GM20431 (cell line): Measurements from ENCODE around the gene C12orf75.
"Not testable (repeated sequence)": the region's sequence is repeated elsewhere in the genome, so short reads cannot be mapped to it uniquely, and the experiment has no call there.

Experiments used
- in situ Hi-C: fragments of 300-500 bp; cut with MseI, MboI; formaldehyde crosslinking; loops from one replicate; pipeline ENCODE4 v1.15.0; 2020; ENCODE audit warnings: low sequenced_read_pairs; ENCODE audit not compliant: unreplicated experiment

Gene C12orf75

DNA sequence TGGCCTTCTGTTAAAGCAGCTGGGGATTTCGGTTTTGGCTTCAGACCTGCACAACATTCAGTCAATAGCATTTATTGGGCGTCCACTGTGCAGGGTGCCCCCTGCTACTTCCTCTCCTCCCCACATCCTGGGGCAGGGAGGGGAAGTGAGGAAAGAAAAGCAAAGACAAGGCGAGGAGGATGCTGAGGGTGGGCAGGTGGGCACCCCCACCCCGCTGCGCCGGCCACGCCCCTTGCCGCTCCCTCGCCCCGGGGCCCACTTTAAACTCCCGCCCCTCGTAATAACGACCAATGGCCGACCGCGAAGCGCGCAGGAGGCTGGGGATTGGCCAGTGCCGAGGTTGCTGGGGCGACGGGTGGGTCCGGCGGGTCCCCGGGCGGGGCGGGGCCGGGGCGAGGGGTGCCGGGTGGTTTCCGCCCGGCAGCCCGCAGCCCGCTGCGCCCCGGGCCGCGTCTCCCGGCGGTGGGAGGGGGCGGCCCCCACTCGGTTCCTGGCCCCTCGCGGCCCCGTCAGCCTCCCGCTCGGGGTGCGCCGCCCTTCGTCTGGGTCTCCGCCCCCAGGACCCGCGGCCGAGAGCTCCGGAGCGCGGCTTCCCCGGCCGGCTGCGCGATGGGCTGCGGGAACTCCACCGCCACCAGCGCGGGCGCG, at the start of gene C12orf75:
Gene C12orf75, plus strand, starts transcription at position 409 of the 648 bp plus-strand sequence. Its CDS starts 201 bp downstream, at position 610.
- in situ Hi-C loops, result no loop called here

DNA sequence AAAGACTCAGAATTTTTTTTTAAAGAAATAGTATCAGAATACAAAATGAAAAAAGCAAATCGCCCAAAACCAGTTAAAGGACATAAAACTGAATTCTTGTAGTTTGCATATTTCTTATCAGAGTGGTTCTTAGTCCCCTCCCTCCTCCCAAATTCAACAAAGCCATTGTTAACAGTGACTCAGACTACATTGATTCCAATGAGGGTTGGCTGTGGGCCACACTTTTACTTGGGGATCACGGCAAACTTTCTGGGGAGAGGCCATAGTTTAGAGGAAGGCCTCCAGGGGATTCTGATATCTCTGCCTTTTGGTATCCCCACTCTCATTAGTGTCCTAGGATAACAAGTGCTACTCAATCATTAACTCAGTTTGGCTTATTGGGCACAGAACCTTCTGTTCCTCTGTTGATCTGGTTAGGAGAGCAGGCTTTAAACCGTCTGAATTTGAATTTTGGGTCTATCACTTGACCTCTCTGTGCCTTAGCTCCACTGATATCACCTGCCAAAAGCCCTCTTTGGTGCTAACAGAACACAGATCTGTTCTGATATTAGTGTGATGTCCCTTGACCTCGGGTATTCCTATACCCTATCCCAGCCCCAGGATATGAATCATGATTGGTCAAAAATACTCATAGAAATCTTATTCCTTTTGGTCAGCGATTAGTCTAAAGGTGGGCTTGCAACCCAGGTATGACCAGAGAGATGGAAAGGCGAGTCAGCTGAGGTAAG, 49.4 kb upstream of the C12orf75 start:
- in situ Hi-C loops, result no loop called here

GRCh38 chr12:105281694-105282049, 48.8 kb upstream of the C12orf75 start:
- in situ Hi-C loops, result no loop called here

DNA sequence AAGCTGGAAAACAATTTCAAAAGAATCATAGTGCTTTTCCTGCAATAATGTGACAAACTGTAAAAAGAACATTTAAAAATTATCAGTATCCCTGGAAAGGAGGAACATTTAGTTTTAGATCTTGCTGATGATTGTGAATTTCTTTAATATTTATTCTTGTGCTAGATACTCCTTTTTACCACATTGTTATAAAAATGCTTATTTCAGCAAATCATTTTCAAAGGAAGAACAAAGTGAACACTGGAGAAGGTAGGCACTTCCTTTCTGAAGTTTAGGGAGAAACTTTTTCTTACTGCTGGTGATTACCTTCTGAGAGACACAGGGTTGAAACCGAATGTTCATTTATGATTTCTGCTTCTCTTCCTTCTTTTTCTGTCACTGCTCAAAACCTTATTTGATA, 45.1 kb upstream of the C12orf75 start:
- in situ Hi-C loops, result no loop called here

DNA sequence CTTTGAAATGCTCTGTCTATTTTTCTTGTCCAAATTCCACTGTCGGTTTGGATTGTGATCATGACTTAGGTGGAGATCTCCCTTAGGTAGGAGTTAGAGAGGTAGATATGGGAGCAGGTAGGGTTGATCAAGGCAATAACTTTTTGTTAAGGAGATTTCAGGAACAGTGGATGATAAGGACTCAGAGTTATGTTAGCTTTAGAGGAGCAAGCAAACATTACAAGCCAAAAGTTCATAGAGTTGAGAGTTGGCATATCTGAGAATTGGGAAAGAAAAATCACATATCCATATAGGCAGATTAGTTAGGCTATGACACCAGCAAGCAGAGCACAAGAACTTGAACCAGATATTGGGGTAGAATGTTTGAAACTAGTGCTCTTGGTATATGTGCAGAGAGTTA, 43.1 kb upstream of the C12orf75 start:
- in situ Hi-C loops, result no loop called here

GRCh38 chr12:105288311-105288996, 42.0 kb upstream of the C12orf75 start:
- in situ Hi-C loops, result no loop called here

DNA sequence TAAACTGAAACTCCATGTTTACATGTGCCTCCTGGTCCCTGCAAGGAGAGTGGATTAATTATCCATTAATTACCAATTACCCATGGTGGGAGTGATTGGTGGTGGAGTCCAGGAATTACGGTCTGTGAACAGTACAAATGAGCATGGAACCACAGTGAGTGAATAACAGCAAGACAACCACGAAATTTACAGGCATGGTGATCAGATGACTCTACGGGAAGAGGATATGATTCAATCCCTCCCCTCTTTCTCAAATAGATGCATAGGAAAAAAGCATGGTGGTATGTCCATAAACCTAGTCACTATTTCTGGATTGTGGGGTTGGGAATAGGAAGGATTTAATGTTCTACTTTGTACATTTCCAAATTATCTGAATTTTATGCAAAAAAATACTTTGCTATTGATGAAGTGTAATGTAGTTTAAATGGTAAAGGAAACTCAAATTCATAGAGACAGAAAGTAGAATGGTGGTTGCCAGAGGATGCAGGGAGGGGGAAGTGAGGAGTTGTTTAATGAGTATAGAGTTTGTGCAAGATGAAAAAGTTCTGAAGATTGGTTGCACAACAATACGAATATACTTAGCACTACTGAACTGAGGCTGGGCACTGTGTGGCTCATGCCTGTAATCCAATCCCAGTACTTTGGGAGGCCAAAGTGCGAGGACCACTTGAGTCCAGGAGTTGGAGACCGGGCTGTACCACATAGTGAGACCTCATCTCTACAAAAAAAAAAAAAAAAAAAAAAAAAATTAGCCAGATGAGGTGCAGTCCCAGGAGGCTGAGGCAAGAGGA, 41.2 kb upstream of the C12orf75 start:
- in situ Hi-C loops, result no loop called here

- in situ Hi-C loops, result no loop called here
Observed at GRCh38 chr12:105291531-105291930, 39.0 kb upstream of the C12orf75 start.

GRCh38 chr12:105292705-105293104, 37.8 kb upstream of the C12orf75 start:
- in situ Hi-C loops, result no loop called here

- in situ Hi-C loops, result no loop called here
Observed at GRCh38 chr12:105293187-105293586, 37.3 kb upstream of the C12orf75 start.

DNA sequence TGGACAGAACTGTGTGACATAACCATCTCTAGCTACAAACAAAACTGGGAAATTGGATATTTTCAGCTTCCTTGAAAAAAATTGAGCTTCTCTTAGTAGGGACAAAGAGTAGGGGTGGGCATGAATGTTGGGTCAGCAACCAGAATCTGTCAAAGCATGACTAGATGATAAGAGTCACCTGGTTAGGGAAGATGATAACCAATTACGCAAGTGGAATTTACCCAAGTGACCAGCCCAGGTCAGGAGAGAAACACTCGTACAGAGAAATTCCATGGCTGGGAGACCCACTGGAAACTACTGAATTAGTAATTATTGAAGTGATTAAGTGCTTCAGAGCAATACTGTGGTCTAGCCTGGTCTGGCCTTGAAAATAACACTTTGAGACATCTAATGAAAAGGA, 36.3 kb upstream of the C12orf75 start:
- in situ Hi-C loops, result no loop called here

DNA sequence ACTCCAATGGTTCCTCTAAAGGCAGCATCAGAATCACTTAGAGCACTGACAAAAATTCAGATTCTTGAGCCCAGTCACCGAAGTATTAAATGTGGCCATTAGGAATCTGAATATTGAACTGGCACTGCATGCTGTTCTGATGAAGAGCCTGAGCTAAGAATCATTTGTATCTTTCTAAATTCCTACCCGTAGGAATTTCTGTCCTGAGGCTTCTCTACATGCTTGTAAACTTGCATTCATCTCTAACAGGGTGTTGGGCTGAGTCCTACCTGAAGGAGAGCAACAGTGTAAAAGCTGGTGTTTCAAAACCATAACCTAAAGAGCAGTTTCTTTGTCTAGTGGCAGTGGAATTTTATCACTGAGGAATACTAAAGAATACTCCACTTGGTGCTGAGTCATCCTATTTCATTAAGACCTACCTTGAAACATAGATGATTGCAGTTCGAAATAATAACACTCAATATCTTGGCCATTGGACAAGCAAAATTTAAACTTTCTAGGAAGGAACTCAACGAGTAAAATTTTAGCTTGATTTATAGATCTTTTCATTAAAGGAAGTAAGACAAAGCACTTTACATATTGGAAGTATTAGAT, 35.5 kb upstream of the C12orf75 start:
- in situ Hi-C loops, result no loop called here

DNA sequence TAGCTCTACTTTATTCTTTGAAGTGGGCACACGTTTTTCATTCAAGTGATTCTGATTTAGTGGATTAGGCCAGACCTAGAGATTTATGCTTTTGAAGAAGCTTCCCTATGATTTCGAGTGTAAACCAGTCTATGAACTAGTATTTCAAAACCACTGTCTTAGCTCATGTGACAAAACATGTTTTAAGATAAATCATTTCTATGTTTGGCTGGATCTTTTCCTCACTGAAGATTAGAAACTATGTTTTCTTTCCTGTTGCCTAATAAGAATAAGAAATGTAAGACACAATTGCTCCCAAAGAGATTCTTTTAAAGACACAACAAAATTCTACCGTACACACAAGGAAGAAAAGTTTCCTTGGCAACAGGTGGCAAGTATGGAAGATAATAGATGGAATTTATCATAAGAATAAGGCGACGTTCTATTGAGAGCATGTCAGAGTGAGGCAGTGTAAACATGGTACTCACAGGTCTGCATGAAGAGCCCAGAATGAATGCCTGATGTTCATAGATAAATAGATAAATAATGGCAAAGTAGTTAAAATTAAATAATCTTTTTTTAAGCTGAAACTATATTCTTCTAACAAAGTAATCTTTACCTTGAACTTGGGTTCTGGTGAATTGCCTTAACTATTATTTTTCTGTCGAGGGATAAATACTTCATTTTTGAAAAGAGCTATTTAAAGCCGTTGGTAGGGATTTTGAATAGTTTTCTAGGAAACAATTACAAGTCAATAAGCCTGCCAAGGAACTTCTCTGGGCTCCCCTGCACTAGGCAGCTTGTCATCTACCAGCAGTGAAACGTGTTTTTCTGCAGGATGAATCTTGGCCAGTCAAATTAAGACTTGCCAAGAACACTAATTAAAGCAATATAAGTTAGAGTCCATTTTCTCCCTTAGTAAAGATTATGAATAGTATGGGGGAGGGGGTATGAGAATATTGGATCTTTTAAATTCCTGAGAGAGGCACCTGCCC, 34.1 kb upstream of the C12orf75 start:
- in situ Hi-C loops, result no loop called here

GRCh38 chr12:105300883-105301282, 29.6 kb upstream of the C12orf75 start:
- in situ Hi-C loops, result no loop called here

DNA sequence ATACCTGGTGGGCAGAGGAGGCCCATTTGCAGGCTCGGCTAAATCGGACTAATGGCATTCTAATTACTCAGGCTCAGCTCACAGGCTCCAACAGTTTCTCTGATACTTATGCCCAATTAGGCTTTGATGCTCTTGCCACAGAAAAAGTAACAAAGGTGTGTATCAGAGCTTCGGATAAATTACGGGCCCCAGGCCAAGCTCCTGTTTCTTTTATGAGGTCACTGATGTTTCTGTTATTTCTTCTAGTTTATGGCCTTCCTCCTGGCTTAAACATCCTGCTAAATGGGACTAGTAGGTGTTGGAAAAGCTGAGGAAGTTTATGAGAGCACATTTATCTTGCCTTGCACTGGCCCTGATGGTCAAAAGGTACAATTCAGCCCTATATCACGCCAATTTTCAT, 28.8 kb upstream of the C12orf75 start:
- in situ Hi-C loops, result no loop called here

DNA sequence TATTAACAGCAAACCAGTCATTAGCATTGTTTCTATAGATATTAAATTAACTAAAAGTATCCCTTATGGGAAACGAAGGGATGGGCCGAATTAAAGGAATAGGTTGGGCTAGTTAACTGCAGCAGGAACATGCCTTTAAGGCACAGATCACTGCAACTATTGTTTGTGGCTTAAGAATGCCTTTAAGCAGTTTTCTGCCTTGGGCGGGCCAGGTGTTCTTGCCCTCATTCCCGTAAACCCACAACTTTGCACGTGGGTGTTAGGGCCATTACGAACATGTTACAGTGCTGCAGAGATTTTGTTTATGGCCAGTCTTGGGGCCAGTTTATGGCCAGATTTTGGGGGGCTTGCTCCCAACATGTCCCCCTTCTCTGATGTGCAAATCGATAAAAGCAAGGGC, 27.5 kb upstream of the C12orf75 start:
- in situ Hi-C loops, result not testable (repeated sequence)

DNA sequence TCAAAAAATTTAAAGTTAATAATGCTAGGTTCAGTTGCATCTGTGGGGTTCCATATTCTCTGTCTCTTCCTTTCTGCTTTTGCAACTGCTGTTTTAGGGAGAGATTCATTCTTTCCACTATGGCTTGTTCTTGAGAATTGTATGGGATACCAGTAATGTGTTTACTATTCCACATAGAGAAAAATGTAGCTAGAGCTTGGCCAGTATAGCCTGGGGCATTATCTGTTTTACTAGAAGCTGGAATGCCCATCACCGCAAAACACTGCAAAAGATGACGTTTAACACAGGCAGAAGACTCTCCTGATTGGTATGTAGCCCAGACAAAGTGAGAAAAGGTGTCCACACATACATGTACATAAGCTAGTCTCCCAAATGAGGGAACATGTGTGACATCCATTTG, 25.9 kb upstream of the C12orf75 start:
- in situ Hi-C loops, result not testable (repeated sequence)

DNA sequence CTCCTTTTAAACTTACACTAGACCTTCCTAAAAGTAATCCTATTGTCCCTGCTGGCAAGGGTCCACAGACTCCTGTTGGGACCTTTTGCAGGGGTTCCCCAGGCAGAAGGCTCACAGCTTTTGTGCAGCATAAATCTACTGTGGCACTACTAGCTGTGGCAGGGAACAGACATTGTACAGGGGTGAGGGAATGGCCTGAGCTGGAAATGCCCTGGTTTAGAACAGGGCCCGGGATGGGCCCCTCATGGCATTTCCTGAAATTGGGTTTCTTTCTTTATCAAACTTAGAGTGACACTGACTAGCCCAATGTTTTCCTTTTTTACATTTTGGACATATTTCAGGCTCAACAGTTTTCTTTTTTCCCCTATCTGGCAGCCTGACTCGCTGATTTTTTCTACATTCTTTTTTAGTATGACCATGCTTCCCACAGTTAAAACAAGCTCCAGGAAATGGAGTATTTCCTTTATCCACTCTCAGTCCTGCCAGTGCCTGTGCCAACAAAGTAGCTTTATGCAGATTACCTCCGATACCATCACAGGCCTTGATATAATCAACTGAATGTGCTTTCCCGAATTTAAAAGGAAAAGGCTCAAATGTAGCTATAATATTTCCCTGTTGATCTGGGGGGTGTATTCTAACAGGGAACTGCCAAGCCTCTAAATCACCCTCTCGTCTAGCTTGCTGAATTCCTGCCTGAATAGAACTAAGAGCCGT, 22.7 kb upstream of the C12orf75 start:
- in situ Hi-C loops, result not testable (repeated sequence)
